SK-N-SH (cell line): Measurements from ENCODE around the gene PTPN12. TPM values are rescaled to one million over a fixed set of nuclear protein-coding genes. Genes with fewer than 3 reads are reported as not detected.

Experiments
- CTCF ChIA-PET: fragments of 300-600, 350-600 bp; formaldehyde crosslinking; extraction: SDS; loops from one replicate; lab custom pipeline; 2021; lab: Yijun Ruan, JAX
- POLR2A ChIA-PET: fragments of 350-600 bp; sonication (Branson Sonifier 250); formaldehyde crosslinking; extraction: SDS; loops from one replicate; lab custom pipeline; 2020; ENCODE audit warnings: antibody characterized with exemption, inconsistent platforms; lab: Yijun Ruan, JAX
- DNase-seq: peaks from one replicate; pipeline ENCODE4 v3.0.0; 2012
- H2AFZ ChIP-seq: fragments of 200-600 bp; sonication (generic); 2 replicates; pipeline ENCODE4 v1.8.1; 2016; ENCODE audit warnings: antibody characterized with exemption, mild to moderate bottlenecking, low read depth
- H3F3A ChIP-seq: fragments of 200-600 bp; sonication (generic); replicated peaks from 2 replicates; pipeline ENCODE3; 2016; ENCODE audit warnings: antibody characterized with exemption, mild to moderate bottlenecking; ENCODE audit not compliant: insufficient read depth
- H3K27ac ChIP-seq, 2 experiments: fragments of 200-500 bp in 1 of 2; fragments of 200-600 bp in 1 of 2; sonication (Bioruptor generic) in 1 of 2; sonication (generic), shearing (Covaris generic) in 1 of 2; 2 replicates each; pipeline versions ENCODE4 v1.5.1 to v1.6.1; 2014 to 2016; ENCODE audit warnings: low read depth in 2 of 2, inconsistent platforms in 1 of 2, low read length in 1 of 2, mild to moderate bottlenecking in 1 of 2, mixed read lengths in 1 of 2
- H3K27me3 ChIP-seq: fragments of 200-600 bp; sonication (generic), shearing (Covaris generic); 2 replicates; pipeline ENCODE4 v1.6.1; 2016; ENCODE audit warnings: mixed run types; ENCODE audit not compliant: insufficient read depth
- H3K36me3 ChIP-seq, 2 experiments: fragments of 200-500 bp in 1 of 2; fragments of 200-600 bp in 1 of 2; sonication (Bioruptor generic) in 1 of 2; sonication (generic) in 1 of 2; replicated peaks in 1 of 2; 2 replicates each; pipeline versions ENCODE3 to v1.5.1; 2014 to 2016; ENCODE audit warnings: low read length in 1 of 2, mild to moderate bottlenecking in 1 of 2; ENCODE audit not compliant: insufficient read depth in 2 of 2, control insufficient read depth in 1 of 2
- H3K4me1 ChIP-seq, 2 experiments: fragments of 200-500 bp in 1 of 2; fragments of 200-600 bp in 1 of 2; sonication (Bioruptor generic) in 1 of 2; sonication (generic), shearing (Covaris generic) in 1 of 2; 2 replicates each; pipeline versions ENCODE4 v1.5.1 to v1.6.1; 2014 to 2016; ENCODE audit warnings: low read depth in 1 of 2, low read length in 1 of 2, mixed run types in 1 of 2; ENCODE audit not compliant: insufficient read depth in 2 of 2, control insufficient read depth in 1 of 2
- H3K4me2 ChIP-seq: fragments of 200-600 bp; sonication (generic), shearing (Covaris generic); 2 replicates; pipeline ENCODE4 v1.6.1; 2017; ENCODE audit warnings: mixed run types
- H3K4me3 ChIP-seq, 2 experiments: fragments of 200-500 bp in 1 of 2; fragments of 200-600 bp in 1 of 2; sonication (Bioruptor generic) in 1 of 2; sonication (generic), shearing (Covaris generic) in 1 of 2; 2 replicates each; pipeline versions ENCODE4 v1.5.1 to v1.8.1; 2014 to 2016; ENCODE audit warnings: low read depth in 2 of 2, inconsistent platforms in 1 of 2, low read length in 1 of 2, mild to moderate bottlenecking in 1 of 2, mixed read lengths in 1 of 2, moderate library complexity in 1 of 2
- H3K79me2 ChIP-seq: fragments of 200-600 bp; sonication (generic); 2 replicates; pipeline ENCODE4 v1.8.1; 2017; ENCODE audit warnings: mild to moderate bottlenecking; ENCODE audit not compliant: insufficient read depth
- H3K9ac ChIP-seq: fragments of 200-600 bp; sonication (generic); 2 replicates; pipeline ENCODE4 v1.6.1; 2017; ENCODE audit warnings: mixed run types
- H3K9me2 ChIP-seq: fragments of 200-600 bp; sonication (generic); 2 replicates; pipeline ENCODE4 v1.6.1; 2017; ENCODE audit warnings: mixed run types
- H3K9me3 ChIP-seq: fragments of 200-600 bp; sonication (generic); 2 replicates; pipeline ENCODE4 v1.6.1; 2017; ENCODE audit warnings: mixed run types, mild to moderate bottlenecking, moderate library complexity
- H4K20me1 ChIP-seq: fragments of 200-600 bp; sonication (generic); 2 replicates; pipeline ENCODE4 v1.6.1; 2017; ENCODE audit warnings: mild to moderate bottlenecking, mixed run types; ENCODE audit not compliant: insufficient read depth
- CHD2 ChIP-seq: fragments of 150-350 bp; IDR thresholded peaks from 2 replicates; pipeline ENCODE4 v1.6.1; 2018; ENCODE audit warnings: low read length; ENCODE audit not compliant: partially characterized antibody
- EZH2phosphoT487 ChIP-seq: fragments of 200-600 bp; sonication (generic); IDR thresholded peaks from 2 replicates; pipeline ENCODE4 v1.6.1; 2017; ENCODE audit warnings: low read depth, mixed run types, mild to moderate bottlenecking, antibody characterized with exemption, moderate library complexity, borderline replicate concordance
- GATA2 ChIP-seq: sonication (generic); formaldehyde crosslinking; IDR thresholded peaks from 2 replicates; pipeline ENCODE4 v1.5.0; 2020; ENCODE audit warnings: mild to moderate bottlenecking, missing genetic modification reagents
- MEF2A ChIP-seq: IDR thresholded peaks from 2 replicates; pipeline ENCODE4 v1.4.0; 2012; ENCODE audit warnings: low read depth, borderline replicate concordance
- MXI1 ChIP-seq: IDR thresholded peaks from 2 replicates; pipeline ENCODE4 v1.6.1; 2012; ENCODE audit warnings: mild to moderate bottlenecking, low read depth, low read length, improper control_type of control experiment
- NFIC ChIP-seq: IDR thresholded peaks from 2 replicates; pipeline ENCODE4 v1.4.0; 2012; ENCODE audit warnings: borderline replicate concordance
- RAD21 ChIP-seq: IDR thresholded peaks from 2 replicates; pipeline ENCODE4 v1.6.1; 2012; ENCODE audit warnings: mild to moderate bottlenecking, low read length
- RCOR1 ChIP-seq: fragments of 150-350 bp; IDR thresholded peaks from 2 replicates; pipeline ENCODE4 v1.6.1; 2017; ENCODE audit warnings: antibody characterized with exemption, low read length
- RFX5 ChIP-seq: IDR thresholded peaks from 2 replicates; pipeline ENCODE4 v1.6.1; 2012; ENCODE audit warnings: mild to moderate bottlenecking, improper control_type of control experiment, low read length
- SIN3A ChIP-seq: IDR thresholded peaks from 2 replicates; pipeline ENCODE4 v1.6.1; 2012; ENCODE audit warnings: low read depth, mild to moderate bottlenecking, low read length, moderate library complexity, borderline replicate concordance
- SMC3 ChIP-seq: IDR thresholded peaks from 2 replicates; pipeline ENCODE4 v1.6.1; 2012; ENCODE audit warnings: low read depth, low read length, improper control_type of control experiment
- TCF12 ChIP-seq: IDR thresholded peaks from 2 replicates; pipeline ENCODE4 v1.4.0; 2012
- TEAD4 ChIP-seq: IDR thresholded peaks from 2 replicates; pipeline ENCODE4 v1.4.0; 2012; ENCODE audit warnings: mild to moderate bottlenecking, borderline replicate concordance; ENCODE audit not compliant: insufficient read depth
- YY1 ChIP-seq: IDR thresholded peaks from 2 replicates; pipeline ENCODE4 v1.4.0; 2012; ENCODE audit warnings: low read depth, mild to moderate bottlenecking
- WGBS: methylation state at CpG from one replicate; pipeline ENCODE4 v1.1.6; 2017; ENCODE audit warnings: low lambda C conversion rate; 5-methylcytosine and 5-hydroxymethylcytosine counted together
- polyA plus RNA-seq, 3 experiments: library from polyadenylated mRNA; depleted of rRNA; stranded (reverse); fragments of >200 nt; gene quantifications; 2 replicates each; pipeline ENCODE4 v1.2.3, GENCODE V29; 2012
- TF ChIP-seq, protein P1 (sequence below): IDR thresholded peaks from 2 replicates; pipeline ENCODE4 v1.4.0; 2012; ENCODE audit warnings: low read depth, borderline replicate concordance
- TF ChIP-seq, protein P2 (sequence below): IDR thresholded peaks from 2 replicates; pipeline ENCODE4 v1.4.0; 2012; ENCODE audit warnings: low read depth, borderline replicate concordance
- TF ChIP-seq, protein P3 (sequence below): IDR thresholded peaks from 2 replicates; pipeline ENCODE4 v1.4.0; 2012; ENCODE audit warnings: low read depth
- TF ChIP-seq, protein P4 (sequence below): IDR thresholded peaks from 2 replicates; pipeline ENCODE4; 2012

The PTPN12 gene
- polyA plus RNA-seq, 1 of the 3 experiments (the other 2 are of a cell fraction), result 23.3 TPM

DNA sequence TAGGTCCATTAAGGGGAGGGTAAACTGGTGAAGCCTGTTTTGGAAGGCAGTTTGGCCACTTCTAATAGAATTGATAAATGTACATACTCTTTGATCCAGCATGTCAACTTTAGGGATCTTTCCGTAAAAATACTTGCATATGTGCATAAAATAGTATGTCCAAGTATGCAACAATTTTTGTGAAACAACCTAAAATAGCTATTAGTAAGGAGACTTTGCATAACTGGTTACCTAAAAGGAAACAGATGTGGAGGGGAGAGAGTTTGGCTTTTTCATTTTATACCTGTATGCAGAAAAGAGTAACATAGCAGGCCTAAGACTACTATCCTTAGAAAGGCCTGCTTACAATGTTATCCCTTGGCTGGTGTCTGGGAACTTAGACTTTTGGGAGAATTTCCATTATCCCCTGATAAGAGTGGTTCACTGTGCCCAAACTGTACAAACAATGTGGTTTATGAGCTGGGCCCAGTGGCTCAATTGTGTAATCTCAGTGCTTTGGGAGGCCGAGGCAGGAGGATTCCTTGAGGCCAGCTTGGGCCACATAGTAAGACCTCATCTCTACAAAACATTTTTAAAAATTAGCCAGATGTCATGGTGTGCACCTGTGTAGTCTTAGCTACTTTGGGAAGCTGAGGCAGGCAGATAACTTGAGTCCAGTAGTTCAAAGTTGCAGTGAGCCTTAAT, 21.3 kb downstream of the PTPN12 start:
- H3K36me3 ChIP-seq, result peaks cover 0 to 33% of the 10 kb centered on the region in 2 experiments
- no peak overlapping the region for H3K27ac ChIP-seq
- H3K9ac ChIP-seq, result no peak overlapping the region
- WGBS, result 100% methylated on average over 2 of the region's 2 CpGs
- H4K20me1 ChIP-seq, result peaks cover 98% of the 10 kb centered on the region
- no peaks in the 10 kb centered on the region for H3K9me2 ChIP-seq
- H3K27me3 ChIP-seq, result no peaks in the 10 kb centered on the region
- ChIA-PET POLR2A (no interaction called here), CTCF (interaction anchor here (0.6 to 1.9 kb wide), 5 partner anchors 13 to 227 kb away, joined by 3 to 7 read pairs (median 3); no protein-coding TSS in a partner anchor)
- H3K4me3 ChIP-seq, result no peak overlapping the region
- peaks cover 100% of the 10 kb centered on the region for H3K79me2 ChIP-seq
- H3F3A ChIP-seq, result peaks cover 5% of the 10 kb centered on the region
- peaks cover 3 to 13% of the 10 kb centered on the region in 2 experiments; a peak in 3 of 4 replicates for H3K4me1 ChIP-seq
- TF ChIP-seq, protein P1, sequence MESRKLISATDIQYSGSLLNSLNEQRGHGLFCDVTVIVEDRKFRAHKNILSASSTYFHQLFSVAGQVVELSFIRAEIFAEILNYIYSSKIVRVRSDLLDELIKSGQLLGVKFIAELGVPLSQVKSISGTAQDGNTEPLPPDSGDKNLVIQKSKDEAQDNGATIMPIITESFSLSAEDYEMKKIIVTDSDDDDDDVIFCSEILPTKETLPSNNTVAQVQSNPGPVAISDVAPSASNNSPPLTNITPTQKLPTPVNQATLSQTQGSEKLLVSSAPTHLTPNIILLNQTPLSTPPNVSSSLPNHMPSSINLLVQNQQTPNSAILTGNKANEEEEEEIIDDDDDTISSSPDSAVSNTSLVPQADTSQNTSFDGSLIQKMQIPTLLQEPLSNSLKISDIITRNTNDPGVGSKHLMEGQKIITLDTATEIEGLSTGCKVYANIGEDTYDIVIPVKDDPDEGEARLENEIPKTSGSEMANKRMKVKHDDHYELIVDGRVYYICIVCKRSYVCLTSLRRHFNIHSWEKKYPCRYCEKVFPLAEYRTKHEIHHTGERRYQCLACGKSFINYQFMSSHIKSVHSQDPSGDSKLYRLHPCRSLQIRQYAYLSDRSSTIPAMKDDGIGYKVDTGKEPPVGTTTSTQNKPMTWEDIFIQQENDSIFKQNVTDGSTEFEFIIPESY, result no peak
- TF ChIP-seq CHD2 (no peak), MXI1 (no peak), NFIC (no peak), RAD21 (no peak), EZH2phosphoT487 (no peak)
- TF ChIP-seq, protein P2, sequence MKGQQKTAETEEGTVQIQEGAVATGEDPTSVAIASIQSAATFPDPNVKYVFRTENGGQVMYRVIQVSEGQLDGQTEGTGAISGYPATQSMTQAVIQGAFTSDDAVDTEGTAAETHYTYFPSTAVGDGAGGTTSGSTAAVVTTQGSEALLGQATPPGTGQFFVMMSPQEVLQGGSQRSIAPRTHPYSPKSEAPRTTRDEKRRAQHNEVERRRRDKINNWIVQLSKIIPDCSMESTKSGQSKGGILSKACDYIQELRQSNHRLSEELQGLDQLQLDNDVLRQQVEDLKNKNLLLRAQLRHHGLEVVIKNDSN, result no peak
- TF ChIP-seq, protein P3, sequence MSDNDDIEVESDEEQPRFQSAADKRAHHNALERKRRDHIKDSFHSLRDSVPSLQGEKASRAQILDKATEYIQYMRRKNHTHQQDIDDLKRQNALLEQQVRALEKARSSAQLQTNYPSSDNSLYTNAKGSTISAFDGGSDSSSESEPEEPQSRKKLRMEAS, result no peak
- no peak overlapping the region for H3K4me2 ChIP-seq
- H3K9me3 ChIP-seq, result no peaks in the 10 kb centered on the region
- no peak for DNase-seq
- no peak overlapping the region for H2AFZ ChIP-seq

DNA sequence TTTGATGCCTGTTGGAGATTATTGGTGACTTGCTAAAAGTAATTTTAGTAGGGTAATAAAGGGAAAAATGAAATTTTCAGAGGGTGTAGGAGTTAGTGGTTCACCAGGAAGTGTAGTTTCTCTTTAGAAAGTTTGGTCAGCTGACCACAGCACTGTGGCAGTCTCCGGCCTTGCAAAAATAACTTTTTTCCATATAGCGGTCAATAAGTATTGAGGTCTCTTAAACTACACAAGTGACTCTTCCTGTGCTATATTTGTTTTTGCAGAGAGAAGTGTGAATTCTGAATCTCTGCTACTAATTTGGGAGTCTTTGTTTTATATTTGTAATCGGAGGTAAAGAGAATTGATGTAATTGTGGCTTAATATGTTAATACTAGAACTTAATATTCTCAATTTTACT, 24.3 kb downstream of the PTPN12 start:
- H3K4me1 ChIP-seq, result peaks cover 3 to 27% of the 10 kb centered on the region in 2 experiments; a peak in 3 of 4 replicates
- ChIA-PET CTCF (no interaction called here), POLR2A (interaction anchor here (0.6 kb wide), 1 partner anchor 155 kb away, joined by 3 read pairs; no protein-coding TSS in a partner anchor)
- no peak overlapping the region for H2AFZ ChIP-seq
- no peak overlapping the region for H3K9ac ChIP-seq
- H3K9me2 ChIP-seq, result no peaks in the 10 kb centered on the region
- H3K4me2 ChIP-seq, result no peak overlapping the region
- H4K20me1 ChIP-seq, result peaks cover 96% of the 10 kb centered on the region
- peaks cover 0 to 16% of the 10 kb centered on the region in 2 experiments for H3K36me3 ChIP-seq
- no peak overlapping the region for H3K4me3 ChIP-seq
- H3K9me3 ChIP-seq, result no peaks in the 10 kb centered on the region
- H3F3A ChIP-seq, result peaks cover 19% of the 10 kb centered on the region
- WGBS, result 83% methylated on average over 3 of the region's 3 CpGs
- no peaks in the 10 kb centered on the region for H3K27me3 ChIP-seq
- TF ChIP-seq NFIC (no peak), YY1 (no peak), SMC3 (no peak), SIN3A (no peak), CHD2 (no peak), TCF12 (no peak), RFX5 (no peak), TEAD4 (no peak), MEF2A (no peak), GATA2 (CRISPR knock-in tag) (no peak), MXI1 (no peak), RCOR1 (no peak)
- TF ChIP-seq, protein P4, sequence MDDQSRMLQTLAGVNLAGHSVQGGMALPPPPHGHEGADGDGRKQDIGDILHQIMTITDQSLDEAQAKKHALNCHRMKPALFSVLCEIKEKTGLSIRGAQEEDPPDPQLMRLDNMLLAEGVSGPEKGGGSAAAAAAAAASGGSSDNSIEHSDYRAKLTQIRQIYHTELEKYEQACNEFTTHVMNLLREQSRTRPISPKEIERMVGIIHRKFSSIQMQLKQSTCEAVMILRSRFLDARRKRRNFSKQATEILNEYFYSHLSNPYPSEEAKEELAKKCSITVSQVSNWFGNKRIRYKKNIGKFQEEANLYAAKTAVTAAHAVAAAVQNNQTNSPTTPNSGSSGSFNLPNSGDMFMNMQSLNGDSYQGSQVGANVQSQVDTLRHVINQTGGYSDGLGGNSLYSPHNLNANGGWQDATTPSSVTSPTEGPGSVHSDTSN, result no peak
- TF ChIP-seq, protein P3, result no peak
- TF ChIP-seq, protein P1, result no peak
- no peak for DNase-seq
- H3K27ac ChIP-seq, result no peak overlapping the region
- peaks cover 100% of the 10 kb centered on the region for H3K79me2 ChIP-seq
